Skin epidermis (tissue), 12 donors: ENCODE measurements around the gene KCNIP1.
A peak's percentile ranks its signal among the peaks of the same experiment; 100 is the strongest.

Experiments used
- H3K27ac ChIP-seq, 21 experiments: fragments of 200-600 bp; sonication (generic) in 11 of 21; one replicate each; pipeline ENCODE4 v1.5.0; 2020; ENCODE audit warnings: mild to moderate bottlenecking in 3 of 21, inconsistent platforms in 2 of 21, moderate library complexity in 2 of 21
- H3K4me3 ChIP-seq, 7 experiments: fragments of 200-600 bp; sonication (generic) in 2 of 7; one replicate each; pipeline ENCODE4 v1.5.0; 2020; ENCODE audit warnings: inconsistent platforms in 2 of 7, mild to moderate bottlenecking in 2 of 7, moderate library complexity in 1 of 7

KCNIP1 gene

GRCh38 chr5:170617533-170618490 lies 114.0 kb downstream of the KCNIP1 start:
- Histone ChIP-seq H3K4me3 (no peak overlapping the region), H3K27ac (no peak overlapping the region)

GRCh38 chr5:170619869-170620268 lies 116.0 kb downstream of the KCNIP1 start:
- Histone ChIP-seq H3K4me3 (no peak overlapping the region), H3K27ac (no peak overlapping the region)

- Histone ChIP-seq H3K4me3 (no peak overlapping the region), H3K27ac (no peak overlapping the region)
Observed at GRCh38 chr5:170622933-170623332, 119.1 kb downstream of the KCNIP1 start.

GRCh38 chr5:170623576-170624181 lies 119.9 kb downstream of the KCNIP1 start:
- no peak overlapping the region for H3K4me3 ChIP-seq
- H3K27ac ChIP-seq, result no peak overlapping the region

- H3K4me3 ChIP-seq, result no peak overlapping the region
- H3K27ac ChIP-seq, result no peak overlapping the region
Observed at GRCh38 chr5:170625221-170626165, 121.7 kb downstream of the KCNIP1 start.

- Histone ChIP-seq H3K4me3 (no peak overlapping the region), H3K27ac (no peak overlapping the region)
Observed at GRCh38 chr5:170626507-170627150, 122.8 kb downstream of the KCNIP1 start.

- no peak overlapping the region for H3K4me3 ChIP-seq
- no peak overlapping the region for H3K27ac ChIP-seq
Observed at GRCh38 chr5:170627271-170627670, 123.5 kb downstream of the KCNIP1 start.

- H3K27ac ChIP-seq, result no peak overlapping the region
- no peak overlapping the region for H3K4me3 ChIP-seq
Observed at GRCh38 chr5:170628028-170628427, 124.2 kb downstream of the KCNIP1 start.

- Histone ChIP-seq H3K4me3 (no peak overlapping the region), H3K27ac (no peak overlapping the region)
Observed at GRCh38 chr5:170628691-170629565, 125.1 kb downstream of the KCNIP1 start.

- Histone ChIP-seq H3K27ac (no peak overlapping the region), H3K4me3 (no peak overlapping the region)
Observed at GRCh38 chr5:170629566-170630175, 125.9 kb downstream of the KCNIP1 start.

- no peak overlapping the region for H3K27ac ChIP-seq
- H3K4me3 ChIP-seq, result no peak overlapping the region
Observed at GRCh38 chr5:170630226-170630625, 126.4 kb downstream of the KCNIP1 start.

GRCh38 chr5:170630711-170631141 lies 126.9 kb downstream of the KCNIP1 start:
- Histone ChIP-seq H3K4me3 (no peak overlapping the region), H3K27ac (no peak overlapping the region)

- H3K4me3 ChIP-seq, result no peak overlapping the region
- peak overlapping the region in 2 of 21 experiments; percentile 38 to 67 for H3K27ac ChIP-seq
Observed at GRCh38 chr5:170631466-170632195, 127.8 kb downstream of the KCNIP1 start.

- Histone ChIP-seq H3K27ac (peak overlapping the region in 10 of 21 experiments; percentile 1 to 73 (median 56)), H3K4me3 (no peak overlapping the region)
Observed at GRCh38 chr5:170632266-170632984, 128.6 kb downstream of the KCNIP1 start.

GRCh38 chr5:170632985-170633234 lies 129.1 kb downstream of the KCNIP1 start:
- no peak overlapping the region for H3K4me3 ChIP-seq
- H3K27ac ChIP-seq, result peak overlapping the region in 12 of 21 experiments; percentile 1 to 73 (median 49)

- Histone ChIP-seq H3K27ac (peak overlapping the region in 11 of 21 experiments; percentile 1 to 73 (median 50)), H3K4me3 (no peak overlapping the region)
Observed at GRCh38 chr5:170633235-170634081, 129.6 kb downstream of the KCNIP1 start.
